HepG2 (cell line): ENCODE data around the gene MT1A. TPM values are rescaled to one million over a fixed set of nuclear protein-coding genes. Genes with fewer than 3 reads are reported as not detected.

Experiments used
- ATF7-NPFF ChIP-seq: sonication (generic); formaldehyde crosslinking; IDR thresholded peaks from 2 replicates; pipeline ENCODE4 v1.8.1; 2023; ENCODE audit warnings: mild to moderate bottlenecking, low read depth, missing genetic modification reagents, moderate library complexity
- BCL3 ChIP-seq: sonication (generic); formaldehyde crosslinking; IDR thresholded peaks from 2 replicates; pipeline ENCODE4 v1.5.1; 2020; ENCODE audit warnings: mild to moderate bottlenecking, missing genetic modification reagents, moderate library complexity
- DZIP1 ChIP-seq: sonication (generic); formaldehyde crosslinking; IDR thresholded peaks from 2 replicates; pipeline ENCODE4 v1.5.0; 2020; ENCODE audit warnings: mild to moderate bottlenecking, missing genetic modification reagents
- ETV6 ChIP-seq: sonication (generic); formaldehyde crosslinking; conservative IDR thresholded peaks from 2 replicates; pipeline ENCODE4 v1.4.0; 2020; ENCODE audit warnings: missing genetic modification reagents
- MTF1 ChIP-seq: sonication (generic); formaldehyde crosslinking; IDR thresholded peaks from 2 replicates; pipeline ENCODE4 v1.5.0; 2020; ENCODE audit warnings: missing genetic modification reagents
- NBN ChIP-seq: fragments of 450-650 bp; conservative IDR thresholded peaks from 2 replicates; pipeline ENCODE4 v1.6.1; 2017
- NFATC3 ChIP-seq: sonication (generic); formaldehyde crosslinking; IDR thresholded peaks from 2 replicates; pipeline ENCODE4 v1.5.1; 2020; ENCODE audit warnings: mild to moderate bottlenecking, missing genetic modification reagents
- NFYB ChIP-seq: sonication (generic); formaldehyde crosslinking; IDR thresholded peaks from 2 replicates; pipeline ENCODE4 v1.4.0; 2020; ENCODE audit warnings: missing genetic modification reagents
- POLR2A ChIP-seq, 2 experiments: IDR thresholded peaks; 2 replicates each; pipeline ENCODE4 v1.6.1; 2011; ENCODE audit warnings: low read depth in 2 of 2, low read length in 2 of 2, mild to moderate bottlenecking in 1 of 2, moderate library complexity in 1 of 2; ENCODE audit not compliant: insufficient read depth in 1 of 2
- RORA ChIP-seq: sonication (generic); formaldehyde crosslinking; IDR thresholded peaks from 2 replicates; pipeline ENCODE4 v1.5.0; 2020; ENCODE audit warnings: mild to moderate bottlenecking, missing genetic modification reagents, moderate library complexity
- SNAPC2 ChIP-seq: sonication (generic); formaldehyde crosslinking; IDR thresholded peaks from 2 replicates; pipeline ENCODE4 v1.8.1; 2022; ENCODE audit warnings: mild to moderate bottlenecking, missing genetic modification reagents
- TCF12 ChIP-seq, 2 experiments: fragments of 450-650 bp in 1 of 2; sonication (generic) in 1 of 2; formaldehyde crosslinking in 1 of 2; IDR thresholded peaks; 2 replicates each; pipeline versions ENCODE4 v1.6.1 to v1.8.0; 2017 to 2022; ENCODE audit warnings: antibody characterized with exemption in 1 of 2, mild to moderate bottlenecking in 1 of 2, missing genetic modification reagents in 1 of 2, moderate library complexity in 1 of 2
- TFAP4 ChIP-seq: sonication (generic); IDR thresholded peaks from 2 replicates; pipeline ENCODE4 v1.6.1; 2016; ENCODE audit warnings: low read depth, borderline replicate concordance
- ZNF790 ChIP-seq: sonication (generic); formaldehyde crosslinking; IDR thresholded peaks from 2 replicates; pipeline ENCODE4 v1.8.0; 2022; ENCODE audit warnings: missing genetic modification reagents, mild to moderate bottlenecking, borderline replicate concordance
- ZSCAN12 ChIP-seq: sonication (generic); formaldehyde crosslinking; IDR thresholded peaks from 2 replicates; pipeline ENCODE4 v1.9.0; 2021; ENCODE audit warnings: mild to moderate bottlenecking, missing genetic modification reagents
- polyA plus RNA-seq, 8 experiments: library from polyadenylated mRNA; depleted of rRNA in 3 of 8; stranded (reverse) in 7 of 8; unstranded in 1 of 8; fragments of >200 nt; fragmentation: Illumina TruSeq in 4 of 8; extraction: Trizol in 4 of 8; gene quantifications; 2 replicates each; pipeline versions ENCODE4 v1.2.1 to v1.2.3, GENCODE V29; 2011 to 2016; ENCODE audit warnings: low read depth in 4 of 8, missing spikeins in 1 of 8, mixed read lengths in 1 of 8; ENCODE audit not compliant: insufficient read depth in 1 of 8
- total RNA-seq, 5 experiments: library from RNA; depleted of rRNA; stranded (reverse); fragments of >200 nt; fragmentation: Illumina TruSeq; extraction: Trizol; gene quantifications; 2 replicates each; pipeline ENCODE4 v1.2.3, GENCODE V29; 2016; ENCODE audit warnings: low read depth in 1 of 5
- TF ChIP-seq, protein P1 (sequence below): sonication (generic); formaldehyde crosslinking; IDR thresholded peaks from 2 replicates; pipeline ENCODE4 v1.4.0; 2020; ENCODE audit warnings: mild to moderate bottlenecking, missing genetic modification reagents
- TF ChIP-seq, protein P2 (sequence below): sonication (generic); formaldehyde crosslinking; IDR thresholded peaks from 2 replicates; pipeline ENCODE4 v1.5.0; 2020; ENCODE audit warnings: missing genetic modification reagents, mild to moderate bottlenecking, borderline replicate concordance

Gene MT1A
- total and polyA plus RNA-seq, 2 of the 13 experiments (the other 11 are each of a cell fraction or from before 2014, with no cell fraction given): 8.3 to 10.4 TPM

GRCh38 chr16:56637814-56638750, at the start of gene MT1A (continued):
- TF ChIP-seq, protein P1, sequence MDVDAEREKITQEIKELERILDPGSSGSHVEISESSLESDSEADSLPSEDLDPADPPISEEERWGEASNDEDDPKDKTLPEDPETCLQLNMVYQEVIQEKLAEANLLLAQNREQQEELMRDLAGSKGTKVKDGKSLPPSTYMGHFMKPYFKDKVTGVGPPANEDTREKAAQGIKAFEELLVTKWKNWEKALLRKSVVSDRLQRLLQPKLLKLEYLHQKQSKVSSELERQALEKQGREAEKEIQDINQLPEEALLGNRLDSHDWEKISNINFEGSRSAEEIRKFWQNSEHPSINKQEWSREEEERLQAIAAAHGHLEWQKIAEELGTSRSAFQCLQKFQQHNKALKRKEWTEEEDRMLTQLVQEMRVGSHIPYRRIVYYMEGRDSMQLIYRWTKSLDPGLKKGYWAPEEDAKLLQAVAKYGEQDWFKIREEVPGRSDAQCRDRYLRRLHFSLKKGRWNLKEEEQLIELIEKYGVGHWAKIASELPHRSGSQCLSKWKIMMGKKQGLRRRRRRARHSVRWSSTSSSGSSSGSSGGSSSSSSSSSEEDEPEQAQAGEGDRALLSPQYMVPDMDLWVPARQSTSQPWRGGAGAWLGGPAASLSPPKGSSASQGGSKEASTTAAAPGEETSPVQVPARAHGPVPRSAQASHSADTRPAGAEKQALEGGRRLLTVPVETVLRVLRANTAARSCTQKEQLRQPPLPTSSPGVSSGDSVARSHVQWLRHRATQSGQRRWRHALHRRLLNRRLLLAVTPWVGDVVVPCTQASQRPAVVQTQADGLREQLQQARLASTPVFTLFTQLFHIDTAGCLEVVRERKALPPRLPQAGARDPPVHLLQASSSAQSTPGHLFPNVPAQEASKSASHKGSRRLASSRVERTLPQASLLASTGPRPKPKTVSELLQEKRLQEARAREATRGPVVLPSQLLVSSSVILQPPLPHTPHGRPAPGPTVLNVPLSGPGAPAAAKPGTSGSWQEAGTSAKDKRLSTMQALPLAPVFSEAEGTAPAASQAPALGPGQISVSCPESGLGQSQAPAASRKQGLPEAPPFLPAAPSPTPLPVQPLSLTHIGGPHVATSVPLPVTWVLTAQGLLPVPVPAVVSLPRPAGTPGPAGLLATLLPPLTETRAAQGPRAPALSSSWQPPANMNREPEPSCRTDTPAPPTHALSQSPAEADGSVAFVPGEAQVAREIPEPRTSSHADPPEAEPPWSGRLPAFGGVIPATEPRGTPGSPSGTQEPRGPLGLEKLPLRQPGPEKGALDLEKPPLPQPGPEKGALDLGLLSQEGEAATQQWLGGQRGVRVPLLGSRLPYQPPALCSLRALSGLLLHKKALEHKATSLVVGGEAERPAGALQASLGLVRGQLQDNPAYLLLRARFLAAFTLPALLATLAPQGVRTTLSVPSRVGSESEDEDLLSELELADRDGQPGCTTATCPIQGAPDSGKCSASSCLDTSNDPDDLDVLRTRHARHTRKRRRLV (CRISPR knock-in tag): no peak
- TF ChIP-seq POLR2A (IDR thresholded peaks at IDR 0.05; ENCODE audit: insufficient read depth in 1 of 2, low read depth in 2 of 2, low read length in 2 of 2) (no peak), ATF7-NPFF (CRISPR knock-in tag) (no peak), ZSCAN12 (CRISPR knock-in tag) (no peak), BCL3 (CRISPR knock-in tag) (no peak), TCF12 (IDR thresholded peaks at IDR 0.05) (no peak), TCF12 (CRISPR knock-in tag; IDR thresholded peaks at IDR 0.05) (0 out of 2 replicates have a peak, but pooled peaks have one; percentile 44), ZNF790 (CRISPR knock-in tag) (no peak), NBN (no peak), ETV6 (CRISPR knock-in tag) (0 out of 2 replicates have a peak, but pooled peaks have one; percentile 25), RORA (CRISPR knock-in tag) (no peak), DZIP1 (0 out of 2 replicates have a peak, but pooled peaks have one; percentile 68), NFATC3 (no peak), TFAP4 (no peak), SNAPC2 (CRISPR knock-in tag) (no peak), MTF1 (CRISPR knock-in tag) (0 out of 2 replicates have a peak, but pooled peaks have one; percentile 37), NFYB (CRISPR knock-in tag) (no peak)
- TF ChIP-seq, protein P2, sequence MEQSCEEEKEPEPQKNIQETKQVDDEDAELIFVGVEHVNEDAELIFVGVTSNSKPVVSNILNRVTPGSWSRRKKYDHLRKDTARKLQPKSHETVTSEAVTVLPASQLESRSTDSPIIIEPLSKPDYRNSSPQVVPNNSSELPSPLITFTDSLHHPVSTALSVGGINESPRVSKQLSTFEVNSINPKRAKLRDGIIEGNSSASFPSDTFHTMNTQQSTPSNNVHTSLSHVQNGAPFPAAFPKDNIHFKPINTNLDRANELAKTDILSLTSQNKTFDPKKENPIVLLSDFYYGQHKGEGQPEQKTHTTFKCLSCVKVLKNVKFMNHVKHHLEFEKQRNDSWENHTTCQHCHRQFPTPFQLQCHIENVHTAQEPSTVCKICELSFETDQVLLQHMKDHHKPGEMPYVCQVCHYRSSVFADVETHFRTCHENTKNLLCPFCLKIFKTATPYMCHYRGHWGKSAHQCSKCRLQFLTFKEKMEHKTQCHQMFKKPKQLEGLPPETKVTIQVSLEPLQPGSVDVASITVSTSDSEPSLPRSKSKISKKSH (CRISPR knock-in tag): no peak
